SIG-M5 treated with dmso at 0.1 percent for 504 hours (cell line): ENCODE data around the gene ALDH1A1.
"Not testable (repeated sequence)": the region's sequence is repeated elsewhere in the genome, so short reads cannot be mapped to it uniquely, and the experiment has no call there.

Source experiments
- DNase-seq: peaks from one replicate; lab custom pipeline; 2025; ENCODE audit not compliant: unreplicated experiment; lab: John Stamatoyannopoulos, UW

The ALDH1A1 gene

DNA sequence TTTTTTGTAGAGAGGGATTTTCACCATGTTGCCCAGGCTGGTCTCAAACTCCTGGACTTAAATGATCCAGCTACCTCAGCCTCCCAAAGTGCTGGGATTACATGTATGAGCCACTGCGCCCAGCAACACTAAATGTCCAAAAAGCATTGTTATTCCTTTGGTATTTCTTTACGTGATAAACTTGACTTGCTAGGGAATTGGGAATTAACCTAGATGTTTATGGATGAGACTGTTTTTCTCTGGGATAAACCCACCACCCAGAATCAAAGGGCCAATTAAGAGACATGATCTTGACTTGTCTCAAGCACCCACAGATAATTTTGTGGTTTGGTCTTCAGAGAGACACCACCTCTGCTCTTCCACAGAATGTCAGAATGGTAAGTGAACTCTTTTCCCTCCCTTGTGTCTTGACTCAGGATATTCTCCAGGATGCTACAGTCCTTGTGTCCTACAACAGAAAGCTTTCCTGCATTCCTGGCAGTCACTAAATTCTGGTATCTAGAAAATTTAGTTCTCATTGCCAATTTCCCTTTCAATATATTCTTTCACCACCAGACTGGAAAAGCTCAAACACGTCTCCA, 55.7 kb downstream of the ALDH1A1 start:
- no peak for DNase-seq

DNA sequence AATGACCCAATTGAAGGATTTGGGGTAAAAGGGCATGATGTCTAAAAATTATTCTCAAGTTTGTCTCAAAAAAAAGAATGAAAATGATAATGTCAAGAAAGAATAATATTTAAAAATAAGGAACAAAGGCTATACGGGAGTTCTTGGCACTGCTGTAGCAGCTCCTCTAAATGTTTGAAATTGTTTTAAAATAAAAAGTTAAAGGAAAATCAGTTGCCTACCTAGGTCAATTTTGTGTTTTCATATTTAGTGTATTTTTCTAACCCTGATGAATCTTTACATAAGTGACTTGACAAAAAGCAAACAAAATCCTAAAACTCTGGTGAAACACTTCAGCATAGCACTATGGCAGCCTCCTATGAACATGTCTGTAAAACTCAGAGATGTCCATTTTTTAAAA, 56.4 kb downstream of the ALDH1A1 start:
- DNase-seq: no peak

DNA sequence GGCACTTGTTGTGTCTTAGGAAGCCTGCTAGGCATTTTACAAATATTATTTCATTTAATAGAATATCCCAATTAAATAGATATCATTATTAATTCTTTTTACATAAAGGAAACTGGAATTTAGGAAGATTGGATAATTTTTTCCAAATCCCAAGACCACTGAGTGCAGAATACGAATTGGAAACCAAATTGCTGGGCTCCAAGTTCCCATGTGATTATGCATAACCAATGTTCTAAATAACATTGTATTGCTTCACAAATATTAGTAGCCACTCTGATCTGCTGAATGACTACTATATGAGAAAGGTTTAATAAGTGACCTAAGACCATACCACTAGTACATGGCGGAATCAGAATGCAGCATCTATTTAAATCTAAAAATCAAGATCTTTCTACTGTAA, 57.7 kb downstream of the ALDH1A1 start:
- DNase-seq: no peak

DNA sequence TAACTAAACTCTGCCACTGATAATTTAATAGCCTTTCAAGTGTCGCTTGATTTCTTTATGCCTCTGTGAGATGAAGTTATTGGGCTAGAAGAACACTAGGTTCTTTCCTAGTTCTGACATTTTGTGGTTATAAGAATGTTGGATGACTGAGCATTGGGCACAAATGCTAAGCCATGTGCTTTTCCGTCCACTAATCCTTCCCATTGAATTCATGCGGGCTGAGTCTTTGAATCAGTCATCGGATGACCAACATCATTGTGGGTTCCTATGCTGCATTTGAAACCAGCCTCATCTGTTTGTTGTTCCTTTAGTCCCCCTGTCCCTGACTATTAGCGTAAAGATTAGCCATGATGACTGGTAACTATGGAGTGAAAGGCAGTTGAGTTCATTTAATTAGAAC, 58.5 kb downstream of the ALDH1A1 start:
- DNase-seq: no peak

DNA sequence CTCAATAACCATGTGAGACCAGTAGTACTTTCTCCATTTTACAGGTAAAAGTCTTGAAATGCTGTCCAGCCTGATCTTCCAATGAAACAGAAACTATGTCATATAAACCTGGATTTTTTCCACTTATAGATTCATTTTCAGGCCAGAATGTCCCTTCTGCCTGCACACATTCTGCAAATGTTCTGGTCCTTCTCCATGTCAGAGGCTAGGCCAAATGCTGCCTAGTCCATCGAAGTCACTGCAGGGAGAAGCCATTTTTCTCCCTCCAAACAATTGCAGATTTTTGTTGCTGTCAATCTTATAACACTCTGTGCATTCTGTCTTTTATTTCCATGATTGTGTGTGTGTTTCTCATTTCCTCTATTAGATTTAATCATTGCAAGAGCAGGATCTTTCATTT, 59.4 kb downstream of the ALDH1A1 start:
- DNase-seq: no peak

DNA sequence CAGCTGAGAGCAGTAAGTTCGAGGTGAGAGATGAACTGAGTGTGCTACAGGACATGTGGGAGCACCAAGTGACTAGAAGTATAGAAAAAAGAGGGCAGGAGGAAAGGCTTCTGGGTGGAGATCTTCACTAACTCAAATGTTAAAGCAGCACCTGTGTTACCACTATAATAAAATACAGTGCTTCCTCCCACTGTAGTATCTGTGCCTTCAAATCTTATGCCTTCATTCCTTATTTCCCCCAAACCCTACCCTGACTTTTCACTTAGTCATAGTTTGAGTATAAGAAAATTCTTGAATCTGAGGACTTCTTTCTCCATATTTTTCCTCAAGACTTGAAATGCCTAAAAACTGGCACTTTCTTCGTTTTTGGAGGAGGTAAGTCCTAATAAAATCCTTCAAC, 61.8 kb downstream of the ALDH1A1 start:
- DNase-seq: no peak

DNA sequence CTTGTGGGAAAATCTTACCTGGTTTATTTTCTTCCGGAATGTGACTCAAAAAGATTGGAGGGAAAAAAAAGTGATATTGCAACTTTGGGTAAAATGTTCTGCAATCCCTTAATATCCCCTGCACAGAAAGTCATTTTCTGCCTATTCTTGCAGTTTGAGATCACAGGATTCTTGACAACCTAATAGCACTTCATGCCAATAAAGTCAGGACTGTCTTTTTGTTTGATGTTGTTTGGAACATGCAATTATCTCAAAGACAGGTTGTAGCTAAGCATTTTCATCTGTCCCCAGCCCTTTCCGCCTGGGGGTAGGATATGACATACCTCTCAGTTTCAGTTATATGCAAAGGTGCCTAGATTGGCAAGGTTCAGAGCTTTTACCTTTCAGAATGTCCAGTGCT, 63.9 kb downstream of the ALDH1A1 start:
- DNase-seq: no peak

DNA sequence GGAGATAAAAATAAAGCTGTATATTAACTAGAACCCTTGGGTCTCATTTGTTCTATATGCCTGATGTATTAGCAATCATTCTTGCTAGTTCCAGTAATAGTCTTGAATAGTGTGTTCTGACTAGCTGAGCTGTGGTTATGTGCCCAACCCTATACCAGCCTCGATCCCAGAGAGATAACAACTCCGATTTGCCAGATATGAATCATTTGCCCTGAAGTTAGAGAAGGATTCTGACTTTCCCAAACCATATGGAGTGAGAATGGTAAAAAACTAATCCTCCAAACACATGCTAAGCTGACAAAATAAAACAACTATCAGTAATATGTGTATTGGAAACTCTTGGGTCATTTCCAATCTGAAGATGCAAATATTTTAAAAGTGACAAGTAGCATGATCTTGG, 64.8 kb downstream of the ALDH1A1 start:
- no peak for DNase-seq

DNA sequence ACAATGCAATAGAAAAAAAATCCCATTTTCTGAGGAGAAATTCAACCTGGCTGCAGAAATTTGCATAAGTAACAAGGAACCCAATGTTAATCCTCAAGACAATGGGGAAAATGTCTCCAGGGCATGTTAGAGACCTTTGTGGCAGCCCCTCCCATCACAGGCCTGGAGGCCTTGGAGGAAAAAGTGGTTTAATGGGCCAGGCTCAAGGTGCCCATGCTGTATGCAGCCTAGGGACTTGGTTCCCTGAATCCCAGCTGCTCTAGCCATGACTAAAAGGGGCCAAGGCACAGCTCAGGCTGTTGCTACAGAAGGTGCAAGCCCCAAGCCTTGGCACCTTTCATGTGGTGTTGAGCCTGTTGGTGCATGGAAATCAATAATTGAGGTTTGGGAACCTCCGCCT, 66.5 kb downstream of the ALDH1A1 start:
- DNase-seq: no peak

DNA sequence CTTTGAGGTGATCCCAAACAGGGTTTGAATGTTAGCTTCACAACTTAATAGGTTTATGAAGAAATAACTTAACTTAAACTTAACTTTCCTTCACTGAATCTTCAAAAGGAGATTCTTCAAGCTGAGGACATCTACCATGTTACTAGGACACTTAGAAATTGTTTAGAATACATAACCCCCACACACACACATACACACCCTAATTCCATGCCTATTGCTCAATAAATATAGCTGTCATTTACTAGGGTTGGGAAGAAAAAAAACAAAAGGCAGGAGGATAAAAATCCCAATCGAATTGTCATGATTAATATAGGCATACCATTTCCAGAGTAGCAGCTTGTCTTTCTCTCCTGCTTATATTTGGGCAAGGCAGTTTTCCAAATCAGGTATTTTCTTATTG, 68.3 kb downstream of the ALDH1A1 start:
- DNase-seq: no peak

DNA sequence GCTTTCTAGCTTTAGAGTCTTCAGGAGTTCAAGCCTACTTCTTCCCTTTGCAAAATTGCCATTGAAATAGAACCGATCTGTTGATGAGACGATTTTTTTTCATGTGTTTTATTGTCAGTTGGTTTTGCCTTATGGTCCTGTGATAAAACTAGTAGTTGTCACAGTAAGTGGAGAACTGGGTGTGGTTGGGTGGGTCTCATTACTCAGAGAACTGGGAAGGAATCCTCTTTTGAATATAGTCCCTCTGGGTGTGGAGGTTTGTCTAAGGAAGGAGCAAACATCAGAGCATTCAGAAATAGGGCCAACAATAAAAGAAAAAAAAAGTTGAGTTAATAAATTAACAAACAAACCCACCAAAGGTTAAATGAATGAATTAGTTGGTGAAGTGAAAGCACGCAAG, 69.0 kb downstream of the ALDH1A1 start:
- no peak for DNase-seq

DNA sequence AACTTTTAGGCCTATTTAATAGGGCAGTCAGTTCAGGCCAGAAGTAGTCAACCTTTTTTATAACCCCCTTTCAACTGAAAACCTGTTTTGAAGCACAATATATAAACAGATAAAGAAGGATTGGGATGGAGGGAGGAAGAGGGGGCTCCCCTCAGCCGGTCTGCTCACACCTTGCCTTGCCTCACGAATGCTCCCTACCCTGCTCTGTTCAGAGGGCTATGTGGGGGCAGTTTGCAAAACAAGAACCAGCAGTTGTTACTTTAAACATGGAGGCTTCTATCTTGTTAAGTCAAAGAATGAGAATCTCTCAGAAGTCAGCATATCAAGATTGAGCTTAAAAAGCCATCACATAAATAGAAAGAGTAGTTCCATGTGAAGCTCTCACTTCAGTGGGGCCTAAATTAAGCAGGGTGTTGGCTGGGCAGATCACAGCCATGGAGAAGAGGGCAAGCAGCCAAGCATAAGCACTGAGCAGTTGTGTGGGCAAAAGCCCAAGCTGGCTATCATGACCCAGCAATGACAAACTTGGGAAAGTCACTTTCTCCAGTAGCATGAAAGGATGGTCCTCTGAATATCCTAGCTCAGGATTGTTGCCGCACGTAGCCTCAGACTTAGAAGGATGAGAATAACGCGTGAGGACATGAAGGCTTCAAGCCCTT, 70.6 kb downstream of the ALDH1A1 start:
- DNase-seq: no peak

DNA sequence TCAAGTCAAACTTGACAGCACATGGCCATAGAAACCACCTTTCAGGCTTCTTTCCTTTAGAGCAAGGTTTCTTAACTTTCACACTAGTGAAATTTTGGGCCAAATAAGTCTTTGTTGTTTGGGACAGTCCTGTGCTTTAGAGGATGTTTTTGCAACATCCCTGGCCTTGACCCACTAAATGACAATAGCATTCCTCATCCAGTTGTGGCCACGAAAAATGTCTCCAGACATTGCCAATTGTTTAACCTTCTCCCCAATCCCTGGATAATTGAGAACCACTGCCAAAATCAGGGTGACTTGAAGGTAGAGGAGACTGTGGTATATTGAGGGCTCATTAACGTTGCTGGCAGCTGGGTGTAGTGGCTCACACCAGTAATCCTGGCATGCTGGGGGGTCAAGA, 72.0 kb downstream of the ALDH1A1 start:
- no peak for DNase-seq

DNA sequence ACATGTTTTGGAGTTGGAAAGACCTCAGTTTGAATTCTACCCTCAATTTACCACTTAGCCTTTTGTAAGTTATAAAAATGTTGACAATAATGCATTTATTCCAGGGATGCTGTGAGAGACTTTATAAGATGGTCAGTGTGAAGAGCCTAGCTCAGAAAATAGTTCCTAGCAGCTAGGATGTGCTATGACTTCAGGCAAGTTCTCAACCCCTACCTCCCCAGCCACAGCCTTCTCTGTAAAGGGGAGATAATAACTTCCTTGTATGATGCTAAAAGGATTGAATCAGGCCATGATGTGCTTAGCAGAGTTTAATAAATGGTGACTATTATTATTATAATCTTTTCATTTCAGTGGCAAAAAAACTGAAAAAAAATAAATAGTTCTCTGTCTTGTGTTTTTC, 77.6 kb downstream of the ALDH1A1 start:
- DNase-seq: no peak

DNA sequence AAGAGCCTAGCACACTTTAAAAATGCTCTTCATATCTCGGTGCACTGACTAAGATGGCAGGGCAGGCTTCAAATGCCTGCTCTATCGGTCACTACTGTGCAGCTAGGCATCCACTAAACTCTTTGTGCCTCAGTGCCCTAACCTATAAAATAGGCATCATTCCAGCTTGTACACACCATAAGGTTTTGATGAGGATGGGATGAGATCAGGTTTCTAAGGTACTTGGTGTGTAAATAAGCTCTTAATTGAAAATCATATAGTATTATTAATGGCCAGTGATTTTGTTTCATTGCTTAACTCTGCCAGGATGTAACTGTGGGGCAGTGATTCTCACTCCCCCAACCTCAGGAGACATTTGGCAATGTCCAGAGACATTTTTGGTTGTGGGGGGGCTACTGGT, 78.5 kb downstream of the ALDH1A1 start:
- no peak for DNase-seq

DNA sequence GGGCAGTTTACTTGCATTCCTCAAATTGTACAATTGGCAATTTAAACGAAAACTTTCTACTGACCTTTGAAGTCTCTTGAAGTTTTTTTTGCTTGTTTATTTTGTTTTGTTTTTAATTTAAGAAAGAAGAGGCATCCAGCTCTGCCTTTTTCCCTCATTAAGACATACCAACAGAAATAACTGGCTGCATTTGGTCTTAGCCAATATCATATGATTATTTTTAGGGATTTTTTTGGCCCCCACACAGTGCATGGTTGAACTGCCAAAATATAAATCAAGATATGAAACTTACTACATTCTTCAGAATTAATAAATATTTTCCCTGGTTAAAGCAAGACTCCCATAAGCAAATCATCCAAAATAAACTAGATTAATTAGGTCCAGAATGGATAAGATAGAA, 79.4 kb downstream of the ALDH1A1 start:
- DNase-seq: no peak

DNA sequence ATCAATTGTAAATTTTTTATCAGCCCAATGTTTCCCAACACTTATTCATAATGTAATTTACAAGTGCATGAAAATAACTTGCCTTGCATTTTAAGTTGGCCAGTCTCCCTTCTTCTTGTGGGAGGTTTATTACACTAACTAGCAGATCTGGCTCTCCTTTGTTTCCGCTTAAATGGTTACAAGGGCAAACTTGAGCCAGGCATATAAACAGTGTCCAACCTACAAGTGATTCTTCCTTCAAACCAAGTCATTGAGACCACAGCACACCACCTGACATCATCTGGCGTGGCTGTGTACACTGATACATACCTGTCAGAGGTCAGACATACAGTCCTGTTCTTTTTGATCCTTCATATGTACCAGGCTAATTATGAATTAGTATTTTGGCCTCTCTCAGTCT, 80.1 kb downstream of the ALDH1A1 start:
- no peak for DNase-seq

DNA sequence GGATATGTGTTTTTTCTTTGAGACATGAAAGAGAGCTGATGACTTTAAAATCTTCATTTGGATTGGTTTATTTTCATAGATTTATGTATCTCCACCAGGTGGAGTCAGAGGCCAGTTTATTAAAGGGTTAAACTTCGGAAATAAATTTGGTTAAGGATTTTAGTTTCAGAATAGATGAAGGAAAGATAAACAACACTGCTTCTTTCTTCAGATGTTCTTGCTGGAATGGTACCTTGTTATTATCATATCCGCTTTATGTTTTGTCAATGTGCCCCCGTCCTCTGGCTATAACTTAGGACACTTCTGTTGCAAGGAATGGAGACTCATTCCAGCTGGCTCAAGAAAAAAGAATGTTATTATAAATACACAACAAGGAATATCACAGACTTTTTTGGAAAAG, 81.2 kb downstream of the ALDH1A1 start:
- DNase-seq: peak; percentile 3

DNA sequence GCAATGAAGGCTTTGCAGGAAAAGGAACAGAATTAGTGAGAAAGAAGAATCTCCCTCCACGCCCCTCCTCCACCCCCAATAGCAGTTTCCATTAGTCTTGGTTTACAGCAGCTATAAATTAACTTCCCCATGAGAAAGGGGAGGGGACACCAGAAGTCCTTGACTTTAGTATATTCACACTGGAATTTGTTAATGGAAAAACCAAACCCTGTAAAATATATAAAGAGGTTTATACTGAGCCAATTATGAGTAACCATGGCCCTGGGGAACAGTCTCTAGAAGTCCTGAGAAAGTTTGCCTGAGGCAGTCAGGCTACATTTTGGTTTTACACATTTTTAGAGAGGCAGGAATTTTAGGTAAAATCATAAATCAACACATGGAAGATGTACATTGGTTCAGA, 88.5 kb downstream of the ALDH1A1 start:
- DNase-seq: no peak

DNA sequence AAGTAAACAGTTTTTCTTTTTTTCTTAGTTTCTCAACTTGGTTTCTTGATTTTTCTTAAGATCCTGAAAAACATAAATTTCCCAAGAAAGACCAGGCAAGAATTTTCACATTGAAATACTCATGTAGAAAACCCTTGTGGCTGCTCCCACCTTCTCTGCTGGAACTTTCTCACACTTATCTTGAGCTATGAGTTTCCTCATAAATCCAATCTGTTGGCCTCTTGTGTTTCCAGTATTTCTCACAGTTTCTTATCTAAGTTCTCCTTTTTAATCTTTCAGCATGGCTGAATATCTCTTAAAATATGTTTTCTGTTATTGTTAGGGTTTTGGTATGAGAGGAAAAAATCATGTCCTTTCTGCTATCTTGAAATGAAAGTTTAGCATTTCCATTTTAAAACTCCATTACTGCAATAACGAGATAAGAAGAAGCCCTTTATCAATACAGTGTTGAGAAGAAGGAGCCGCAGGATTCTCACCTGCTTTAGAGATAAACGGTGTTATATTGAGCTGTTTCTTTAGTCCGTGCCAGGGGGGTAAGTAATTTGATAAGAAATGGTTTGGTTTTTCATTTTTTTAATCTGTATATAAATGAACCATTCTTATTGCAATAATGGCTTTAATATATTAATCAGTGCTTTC, 89.3 kb downstream of the ALDH1A1 start:
- no peak for DNase-seq

DNA sequence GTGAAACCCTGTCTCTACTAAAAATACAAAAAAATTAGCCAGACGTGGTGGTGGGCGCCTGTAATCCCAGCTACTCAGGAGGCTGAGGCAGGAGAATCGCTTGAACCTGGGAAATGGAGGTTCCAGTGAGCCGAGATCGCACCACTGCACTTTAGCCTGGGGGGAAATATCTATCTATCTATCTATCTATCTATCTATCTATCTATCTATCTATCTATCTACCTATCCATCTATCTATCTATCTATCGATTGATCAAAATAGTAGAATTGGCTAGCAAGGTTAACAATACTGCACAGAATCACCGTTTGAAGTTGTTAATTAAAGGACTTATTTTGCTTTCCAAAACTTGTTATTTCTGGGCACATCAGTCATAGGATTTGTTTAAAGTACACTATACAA, 90.1 kb downstream of the ALDH1A1 start:
- DNase-seq: not testable (repeated sequence)

DNA sequence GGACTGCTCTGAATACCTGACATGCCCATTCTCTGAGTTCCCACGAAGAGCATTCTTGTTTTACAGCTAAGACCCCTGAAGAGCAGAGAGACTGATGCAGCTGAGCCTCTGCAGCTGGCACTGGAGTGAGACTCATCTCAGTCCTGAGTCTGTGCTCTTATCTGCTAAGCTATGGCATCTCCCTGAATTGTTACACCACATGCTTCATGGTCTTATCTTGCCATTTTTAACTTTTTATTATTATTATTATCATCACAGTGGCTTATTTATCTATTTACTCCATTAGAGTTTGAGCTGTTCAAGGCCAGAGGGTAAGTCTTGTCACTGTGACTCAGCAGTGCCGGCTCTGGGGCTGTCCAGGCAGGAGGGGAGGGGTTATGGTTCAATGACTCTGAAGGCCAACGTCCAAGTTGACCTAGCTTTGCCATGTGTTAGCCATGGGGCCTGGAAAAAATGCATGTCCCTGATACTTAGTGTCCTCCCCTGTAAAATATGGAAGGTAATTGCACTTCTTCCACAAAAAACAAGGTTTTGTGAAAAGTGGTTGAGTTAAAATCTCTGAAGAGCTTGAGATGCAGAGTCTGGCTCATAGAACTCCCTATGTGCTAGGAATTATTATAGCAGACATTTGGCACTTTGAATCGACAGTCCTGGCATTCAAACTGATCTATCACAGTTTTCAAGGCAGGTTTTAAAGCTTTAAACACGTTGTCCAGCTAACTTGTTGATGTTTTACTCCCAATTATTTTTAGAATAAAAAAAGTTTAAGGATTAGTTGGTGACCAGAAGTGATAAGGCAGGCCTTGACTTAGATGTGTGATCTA, 94.6 kb downstream of the ALDH1A1 start:
- no peak for DNase-seq
